ENCODE measurements around the gene SNRPF.
"Not testable (repeated sequence)": the region's sequence is repeated elsewhere in the genome, so short reads cannot be mapped to it uniquely, and the experiment has no call there.

SNRPF gene

DNA sequence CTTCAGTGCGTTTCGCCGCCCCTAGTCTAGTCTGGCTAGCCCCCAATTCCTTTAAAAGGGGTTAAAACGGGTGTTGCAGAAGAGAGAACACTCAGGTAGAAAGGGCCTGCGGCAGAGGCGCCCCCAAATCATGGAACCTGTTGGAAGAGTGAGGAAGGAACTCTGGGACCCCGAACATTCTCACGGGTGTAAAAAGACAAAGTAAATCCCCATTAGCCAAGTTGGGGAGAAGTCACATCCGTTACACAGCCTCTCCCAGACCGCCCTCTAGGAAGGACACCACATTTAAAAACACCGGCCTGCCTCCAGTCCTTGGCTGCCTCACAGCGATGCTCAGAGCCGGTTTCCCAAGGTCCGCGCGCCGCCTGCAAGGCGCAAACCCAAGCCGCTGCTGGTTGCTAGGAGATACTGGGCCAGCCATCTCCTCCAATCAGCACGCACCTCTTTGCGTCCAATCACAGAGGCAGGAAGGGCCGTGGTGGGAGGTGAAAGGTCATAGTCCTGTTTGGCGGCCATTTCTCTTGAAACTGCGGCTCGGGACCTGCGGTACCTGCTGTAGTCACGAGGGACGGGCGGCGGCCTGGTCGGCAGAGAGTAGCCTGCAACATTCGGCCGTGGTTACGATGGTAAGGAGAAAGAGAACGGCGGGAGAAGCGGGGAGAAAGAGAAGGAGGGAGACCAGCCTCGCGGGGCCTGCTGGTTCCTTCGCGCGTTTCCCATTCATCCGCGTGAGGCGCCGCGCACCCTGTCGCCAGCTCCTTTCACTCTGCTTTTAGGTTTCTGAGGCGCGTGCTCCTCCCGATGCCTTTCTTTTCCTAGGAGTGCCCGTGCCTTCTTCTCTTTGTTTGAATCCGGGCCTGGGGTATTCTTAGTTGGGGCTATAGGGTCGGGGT lies at the start of gene SNRPF:
Gene SNRPF (plus strand): TSS at position 502 of the 893 bp plus-strand sequence. CDS start 122 bp downstream, at position 624.
- DNase-seq: peak; percentile 89

GRCh38 chr12:95809000-95809680 lies 49.6 kb upstream of the SNRPF start:
- no peak for DNase-seq

GRCh38 chr12:95810411-95810810 lies 48.3 kb upstream of the SNRPF start:
- no peak for DNase-seq

DNA sequence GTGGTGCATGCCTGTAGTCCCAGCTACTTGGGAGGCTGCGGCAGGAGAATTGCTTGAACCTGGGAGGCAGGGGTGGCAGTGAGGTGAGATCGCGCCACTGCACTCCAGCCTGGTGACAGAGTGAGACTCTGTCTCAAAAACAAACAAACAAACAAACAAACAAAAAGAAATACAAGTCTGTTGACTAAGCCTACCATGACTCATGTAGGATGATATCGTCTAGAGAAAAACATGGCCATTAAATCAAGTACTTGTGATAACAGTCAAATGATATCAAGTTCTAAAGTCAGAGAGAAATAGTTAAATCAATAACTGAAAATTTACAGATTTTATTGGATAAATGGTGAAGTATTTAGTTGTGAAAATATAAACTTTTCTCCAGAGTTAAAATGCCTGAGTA lies 46.6 kb upstream of the SNRPF start:
- not testable (repeated sequence) for DNase-seq

- DNase-seq: no peak
Measured at GRCh38 chr12:95815632-95816212, 43.0 kb upstream of the SNRPF start.

DNA sequence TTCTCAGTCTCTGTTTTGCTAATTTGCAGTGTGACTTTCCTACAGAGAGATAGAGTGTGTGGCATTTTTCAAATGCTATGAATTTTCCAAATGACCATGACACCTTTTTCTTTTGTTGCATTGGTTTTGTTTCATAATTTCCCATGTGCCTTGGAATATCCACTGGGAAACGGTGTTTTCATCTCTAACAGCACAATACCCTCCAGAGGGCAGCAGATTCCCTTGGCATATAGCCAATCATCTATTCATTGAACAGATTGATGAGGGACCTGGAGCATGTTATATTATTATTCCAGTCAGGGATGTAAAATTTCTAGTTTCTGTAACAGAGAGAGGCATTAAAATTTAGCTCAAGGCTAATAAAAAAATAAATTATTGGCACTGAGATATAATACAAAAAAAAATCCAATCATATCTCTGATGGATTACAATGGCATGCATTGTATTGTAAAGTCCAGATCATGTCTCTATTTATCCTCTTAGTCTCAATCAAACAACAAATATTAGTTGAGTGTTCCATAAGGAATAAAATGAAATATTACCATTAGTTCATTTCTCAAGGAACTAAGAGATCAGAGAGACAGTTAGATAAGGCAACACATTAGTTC lies 38.6 kb upstream of the SNRPF start:
- DNase-seq: no peak

DNA sequence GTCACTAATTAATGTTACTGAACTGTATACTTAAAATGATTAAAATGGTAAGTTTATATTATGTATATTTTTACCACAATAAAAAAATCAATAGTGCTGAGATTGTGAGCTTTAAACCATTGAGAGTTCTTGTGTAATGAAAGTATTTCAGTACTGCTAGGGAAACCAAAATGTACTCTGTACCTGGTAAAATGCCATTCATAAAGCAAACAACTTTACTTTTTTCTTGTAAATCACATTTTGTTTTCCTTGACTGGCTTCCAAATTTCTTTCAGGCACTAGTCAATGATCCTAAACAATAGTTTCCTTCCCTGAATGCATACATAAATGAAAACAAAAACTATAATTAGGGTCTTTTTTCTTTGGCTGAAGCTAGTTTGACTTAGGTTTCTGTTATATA lies 29.4 kb upstream of the SNRPF start:
- DNase-seq: no peak

- no peak for DNase-seq
Measured at GRCh38 chr12:95830335-95831089, 28.2 kb upstream of the SNRPF start.

GRCh38 chr12:95834572-95834971 lies 24.2 kb upstream of the SNRPF start:
- no peak for DNase-seq

- no peak for DNase-seq
Measured at GRCh38 chr12:95836185-95836609, 22.6 kb upstream of the SNRPF start.

DNA sequence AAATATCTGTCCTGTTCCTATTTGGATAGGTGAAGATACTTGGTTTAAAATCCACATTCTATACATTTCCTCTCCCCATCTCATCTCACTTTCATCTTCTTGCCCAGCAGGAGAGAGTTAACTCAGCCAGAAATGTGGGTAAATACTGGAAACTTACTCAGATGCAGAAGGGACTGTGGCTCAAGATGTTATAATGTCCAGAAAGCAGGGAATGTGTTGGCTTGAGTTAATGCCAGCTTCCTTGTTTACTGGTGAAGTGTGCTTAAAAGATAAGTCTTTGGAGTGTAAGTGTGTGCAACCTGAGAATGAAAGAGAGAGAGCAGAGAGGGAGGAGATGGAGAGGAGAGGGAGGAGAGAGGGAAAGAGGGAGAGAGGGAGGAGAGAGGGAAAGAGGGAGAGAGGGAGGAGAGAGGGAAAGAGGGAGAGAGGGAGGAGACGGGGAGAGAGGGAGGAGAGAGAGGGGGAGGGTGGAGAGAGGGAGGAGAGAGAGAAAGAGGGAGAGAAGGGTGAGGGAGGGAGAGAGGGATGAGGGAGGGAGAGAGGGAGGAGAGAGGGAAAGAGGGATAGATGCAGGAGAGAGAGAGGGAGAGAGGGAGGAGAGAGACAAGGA lies 22.0 kb upstream of the SNRPF start:
- DNase-seq: no peak

- DNase-seq: no peak
Measured at GRCh38 chr12:95837240-95838038, 21.3 kb upstream of the SNRPF start.

DNA sequence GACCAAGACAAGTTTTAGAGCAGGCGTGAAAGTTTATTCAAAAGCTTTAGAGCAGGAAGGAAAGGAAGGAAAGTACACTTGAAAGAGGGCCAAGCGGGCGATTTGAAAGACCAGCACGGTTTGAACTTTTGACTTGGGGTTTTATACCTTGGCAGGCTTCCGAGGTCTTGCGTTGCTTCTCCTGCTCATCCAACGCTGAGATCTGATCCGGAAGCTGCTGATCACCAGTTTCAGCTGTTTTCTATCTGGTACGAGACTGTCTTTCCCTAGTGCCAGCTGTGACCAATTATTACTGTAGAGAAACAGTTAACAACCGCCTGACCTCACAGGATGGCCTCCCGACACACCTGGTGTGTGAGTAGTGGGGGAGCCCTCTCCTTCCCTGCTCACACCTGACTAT lies 20.6 kb upstream of the SNRPF start:
- DNase-seq: no peak

DNA sequence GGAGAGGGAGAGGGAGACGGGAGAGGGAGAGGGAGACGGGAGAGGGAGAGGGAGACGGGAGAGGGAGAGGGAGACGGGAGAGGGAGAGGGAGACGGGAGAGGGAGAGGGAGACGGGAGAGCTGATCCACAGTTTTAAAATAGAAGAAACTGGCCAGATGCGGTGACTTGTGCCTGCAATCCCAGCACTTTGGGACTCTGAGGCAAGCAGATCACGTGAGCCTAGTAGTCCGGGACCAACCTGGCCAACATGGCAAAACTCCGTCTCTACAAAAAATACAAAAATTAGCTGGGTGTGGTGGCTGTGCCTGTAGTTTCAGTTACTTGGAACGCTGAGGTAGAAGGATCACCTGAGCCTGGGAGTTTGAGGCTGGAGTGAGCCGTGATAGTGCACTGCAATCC lies 16.3 kb upstream of the SNRPF start:
- DNase-seq: not testable (repeated sequence)

DNA sequence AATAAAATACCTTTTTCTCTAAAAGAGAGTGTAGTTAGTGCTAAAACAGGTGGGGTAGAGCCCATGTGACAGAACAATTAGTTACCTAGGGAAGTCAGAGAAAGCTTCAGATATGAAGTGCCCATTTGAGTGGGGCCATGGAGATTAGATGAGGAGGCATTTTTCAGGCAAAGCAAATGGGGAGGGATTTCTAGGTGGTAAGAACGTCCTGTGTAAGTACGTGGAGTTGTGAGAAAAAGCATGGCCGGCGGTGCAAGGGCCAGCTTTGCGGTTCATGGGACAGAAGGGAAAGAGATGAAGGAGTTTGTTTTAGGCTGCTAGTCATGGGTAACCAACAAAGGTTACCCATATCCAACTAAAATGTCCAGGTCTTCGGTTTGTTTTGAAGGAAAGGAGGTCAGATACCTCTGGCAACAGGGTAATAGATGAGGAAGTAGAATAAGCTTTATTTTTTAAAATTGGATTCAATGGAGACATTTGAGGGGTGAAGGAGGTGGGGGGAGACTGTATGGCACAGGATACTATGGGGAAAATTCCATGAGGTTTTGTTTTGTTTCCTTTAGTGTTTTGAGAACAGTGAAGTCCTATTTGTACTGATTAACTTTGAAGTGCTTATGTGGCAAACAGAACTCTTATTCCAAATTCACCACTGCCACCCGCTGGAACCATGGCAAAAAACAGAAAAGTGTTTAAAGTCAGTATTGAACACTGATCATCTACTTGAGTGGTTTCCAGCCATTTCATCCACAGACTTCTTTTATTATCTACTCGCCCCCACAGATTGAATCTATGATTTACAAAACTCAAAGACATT lies 10.0 kb upstream of the SNRPF start:
- DNase-seq: no peak

GRCh38 chr12:95851606-95852005 lies 7.1 kb upstream of the SNRPF start:
- no peak for DNase-seq

- no peak for DNase-seq
Measured at GRCh38 chr12:95852133-95852532, 6.6 kb upstream of the SNRPF start.

DNA sequence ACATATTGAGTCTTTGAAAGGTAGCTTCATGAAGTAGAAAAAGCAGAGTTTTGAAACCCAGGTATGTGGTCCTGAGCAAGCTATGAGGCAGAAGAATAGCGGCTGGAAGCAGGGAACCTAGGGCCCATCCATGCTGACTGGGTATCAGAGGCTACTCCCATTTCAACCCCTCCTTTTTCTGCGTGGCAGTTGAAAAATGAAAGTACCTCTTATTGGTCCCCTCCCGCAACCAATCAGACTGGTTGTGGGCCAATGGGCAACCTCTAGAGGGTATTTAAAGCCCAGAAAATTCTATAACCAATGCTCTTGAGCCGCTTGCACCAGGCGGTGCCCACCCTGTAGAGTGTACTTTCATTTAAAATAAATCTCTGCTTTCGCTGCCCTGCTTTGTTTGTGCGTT lies 1.6 kb upstream of the SNRPF start:
- no peak for DNase-seq

GRCh38 chr12:95857799-95858198 lies 953 bp upstream of the SNRPF start:
- no peak for DNase-seq

DNA sequence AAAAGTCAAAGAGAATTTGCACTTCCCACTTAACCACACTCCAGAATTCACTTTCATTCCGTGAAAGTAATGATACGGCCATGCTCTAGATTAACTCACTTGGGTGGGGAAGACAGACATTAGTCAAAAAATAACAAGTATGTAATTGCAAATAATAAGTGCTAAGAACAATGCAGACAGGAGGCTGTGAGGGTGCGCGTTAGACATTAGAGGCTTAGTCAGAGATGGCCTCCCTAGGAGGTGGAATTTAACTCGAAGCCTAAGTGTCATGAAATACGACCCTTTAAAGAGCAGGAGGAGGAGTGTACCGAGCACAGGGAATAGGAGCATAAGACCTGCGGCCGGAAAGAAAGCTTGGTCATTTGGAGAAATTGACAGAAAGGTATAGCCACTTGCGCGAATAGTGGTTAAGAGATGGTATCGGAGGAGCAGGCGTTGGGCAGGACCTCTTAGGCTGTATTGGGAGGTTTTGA lies 628 bp downstream of the SNRPF start:
- DNase-seq: peak; percentile 32

All from activated CD4-positive, CD25-positive, alpha-beta regulatory T cell treated with anti-CD3 and anti-CD28 coated beads, Interleukin-2, amount 50 U/mL, for 72 hours (primary cell).